Astrocyte (in vitro differentiated cells and primary cell): ENCODE results near the gene ENTHD1.

Source experiments
- CTCF ChIP-seq: IDR thresholded peaks from 2 replicates; pipeline ENCODE4 v1.5.1; 2011; ENCODE audit warnings: low read depth, mild to moderate bottlenecking, inconsistent platforms, low read length, moderate library complexity; ENCODE audit not compliant: insufficient read depth
- EZH2 ChIP-seq: IDR thresholded peaks from 2 replicates; pipeline ENCODE4 v1.6.1; 2012; ENCODE audit warnings: mild to moderate bottlenecking, low read length, inconsistent platforms; ENCODE audit not compliant: insufficient read depth

GRCh38 chr22:39852799-39853198 is 40.8 kb downstream of the ENTHD1 start:
- TF ChIP-seq CTCF (no peak), EZH2 (no peak)
